HepG2 (cell line): Measurements from ENCODE around the gene GRAMD4. TPM values are rescaled to one million over a fixed set of nuclear protein-coding genes. Genes with fewer than 3 reads are reported as not detected.

Source experiments
- ATAC-seq: fragments of 200-7000 bp; cut with Tn5 transposase; 3 replicates; pipeline ENCODE4 v1.9.1; 2020; ENCODE audit warnings: mild to moderate bottlenecking, moderate library complexity
- BruUV-seq: library from RNA; stranded (reverse); fragments of 400-500 nt; replicated peaks from 2 replicates; lab custom pipeline; 2021; lab: Mats Ljungman, UMichigan
- CTCF ChIA-PET: fragments of 300-600 bp; formaldehyde crosslinking; extraction: SDS; loops from one replicate; lab custom pipeline; 2021; ENCODE audit warnings: low total read pairs, inconsistent platforms, low intra/inter-chr PET ratio; lab: Yijun Ruan, JAX
- POLR2A ChIA-PET: fragments of 350-600 bp; sonication (Branson Sonifier 250); formaldehyde crosslinking; loops from one replicate; lab custom pipeline; 2020; ENCODE audit warnings: antibody characterized with exemption, inconsistent platforms; lab: Yijun Ruan, JAX
- DNase-seq: peaks from one replicate; pipeline ENCODE4 v3.0.0-alpha.2; 2015; ENCODE audit warnings: low spot score
- FAIRE-seq: peaks from 3 replicates; lab custom pipeline; 2011; peaks lifted over from hg19 to GRCh38; lab: Jason Lieb, UNC
- H2AFZ ChIP-seq: one replicate; pipeline ENCODE4 v1.6.1; 2011; ENCODE audit warnings: low read length, inconsistent platforms
- H3K27ac ChIP-seq: fragments of 300-600 bp; 3 replicates; pipeline ENCODE4 v1.8.0; 2011; ENCODE audit warnings: mixed run types, mild to moderate bottlenecking, mixed read lengths, low read length, inconsistent platforms; ENCODE audit not compliant: insufficient read depth; ENCODE audit errors: extremely low read length
- H3K27me3 ChIP-seq, 2 experiments: fragments of 200-600 bp in 1 of 2; 2 replicates in 1 of 2; 3 replicates in 1 of 2; pipeline versions ENCODE4 v1.6.0 to v1.8.0; 2011; ENCODE audit warnings: low read length in 2 of 2, mild to moderate bottlenecking in 2 of 2, moderate library complexity in 2 of 2, inconsistent platforms in 1 of 2; ENCODE audit not compliant: insufficient read depth in 2 of 2, control insufficient read depth in 1 of 2
- H3K36me3 ChIP-seq, 2 experiments: fragments of 200-600 bp in 1 of 2; replicated peaks in 1 of 2; 2 replicates in 1 of 2; 3 replicates in 1 of 2; pipeline versions ENCODE4 v1.5.1 to v1.8.0; 2011; ENCODE audit warnings: low read length in 2 of 2, inconsistent platforms in 1 of 2; ENCODE audit not compliant: insufficient read depth in 2 of 2, control insufficient read depth in 1 of 2
- H3K4me1 ChIP-seq: 2 replicates; pipeline ENCODE4 v1.5.1; 2012; ENCODE audit warnings: low read length, inconsistent platforms; ENCODE audit not compliant: insufficient read depth
- H3K4me2 ChIP-seq: 2 replicates; pipeline ENCODE4 v1.6.0; 2011; ENCODE audit warnings: low read depth, low read length, inconsistent platforms
- H3K4me3 ChIP-seq, 3 experiments: fragments of 200-600 bp in 1 of 3; sonication (generic), shearing (Covaris generic) in 1 of 3; replicated peaks in 1 of 3; 2 replicates each; pipeline ENCODE4 v1.5.1; 2011 to 2016; ENCODE audit warnings: low read length in 3 of 3, inconsistent platforms in 2 of 3, low read depth in 2 of 3, mild to moderate bottlenecking in 2 of 3, control low read depth in 1 of 3, mixed read lengths in 1 of 3; ENCODE audit not compliant: insufficient read depth in 1 of 3
- H3K79me2 ChIP-seq: one replicate; pipeline ENCODE4 v1.6.1; 2011; ENCODE audit warnings: low read length, inconsistent platforms; ENCODE audit not compliant: insufficient read depth
- H3K9ac ChIP-seq: 2 replicates; pipeline ENCODE4 v1.6.0; 2011; ENCODE audit warnings: mild to moderate bottlenecking, low read depth, low read length, inconsistent platforms; ENCODE audit not compliant: insufficient read depth
- H3K9me3 ChIP-seq: 2 replicates; pipeline ENCODE4 v1.5.1; 2012; ENCODE audit warnings: mild to moderate bottlenecking, low read length
- H4K20me1 ChIP-seq: 2 replicates; pipeline ENCODE4 v1.6.0; 2011; ENCODE audit warnings: inconsistent platforms, mild to moderate bottlenecking, low read length, moderate library complexity; ENCODE audit not compliant: insufficient read depth
- HDAC1 ChIP-seq: sonication (generic); formaldehyde crosslinking; IDR thresholded peaks from 2 replicates; pipeline ENCODE4 v1.5.1; 2020; ENCODE audit warnings: mild to moderate bottlenecking, missing genetic modification reagents
- JDP2 ChIP-seq: sonication (generic); formaldehyde crosslinking; IDR thresholded peaks from 2 replicates; pipeline ENCODE4 v1.8.1; 2022; ENCODE audit warnings: missing genetic modification reagents, borderline replicate concordance
- MAF1 ChIP-seq: sonication (generic); formaldehyde crosslinking; IDR thresholded peaks from 2 replicates; pipeline ENCODE4 v1.5.0; 2020; ENCODE audit warnings: missing genetic modification reagents, borderline replicate concordance
- MBNL3 ChIP-seq: fragments of 250-450 bp; sonication (Bioruptor Pico); conservative IDR thresholded peaks from 2 replicates; pipeline ENCODE4 v1.8.0; 2022; ENCODE audit warnings: mild to moderate bottlenecking, inconsistent platforms
- NCOA2 ChIP-seq: sonication (generic); formaldehyde crosslinking; IDR thresholded peaks from 2 replicates; pipeline ENCODE4 v1.8.0; 2022; ENCODE audit warnings: inconsistent platforms
- RARA ChIP-seq: IDR thresholded peaks from 2 replicates; pipeline ENCODE4 v1.6.1; 2016; ENCODE audit warnings: missing genetic modification reagents, missing compliant biosample characterization
- RORA ChIP-seq: sonication (generic); formaldehyde crosslinking; IDR thresholded peaks from 2 replicates; pipeline ENCODE4 v1.5.0; 2020; ENCODE audit warnings: mild to moderate bottlenecking, missing genetic modification reagents, moderate library complexity
- SMAD1 ChIP-seq: sonication (generic); formaldehyde crosslinking; IDR thresholded peaks from 2 replicates; pipeline ENCODE4 v1.4.0; 2020; ENCODE audit warnings: missing genetic modification reagents, low read depth, mild to moderate bottlenecking, borderline replicate concordance
- U2AF1 ChIP-seq: fragments of 200-400 bp; formaldehyde crosslinking; optimal IDR thresholded peaks from 2 replicates; pipeline ENCODE3; 2017; ENCODE audit warnings: mild to moderate bottlenecking, low read depth, low read length
- ZNF430 ChIP-seq: sonication (generic); formaldehyde crosslinking; IDR thresholded peaks from 2 replicates; pipeline ENCODE4 v1.9.0; 2021; ENCODE audit warnings: mild to moderate bottlenecking, missing genetic modification reagents
- ZNF546 ChIP-seq: sonication (generic); formaldehyde crosslinking; conservative IDR thresholded peaks from 2 replicates; pipeline ENCODE4 v1.8.1; 2023; ENCODE audit warnings: mild to moderate bottlenecking, missing genetic modification reagents
- ZNF75D ChIP-seq: sonication (generic); formaldehyde crosslinking; IDR thresholded peaks from 2 replicates; pipeline ENCODE4 v1.8.1; 2023; ENCODE audit warnings: missing genetic modification reagents, mild to moderate bottlenecking, borderline replicate concordance
- ZSCAN25 ChIP-seq: sonication (generic); formaldehyde crosslinking; IDR thresholded peaks from 2 replicates; pipeline ENCODE4 v1.8.0; 2022; ENCODE audit warnings: mild to moderate bottlenecking, missing genetic modification reagents
- WGBS: methylation state at CpG from one replicate; pipeline ENCODE4 v1.1.6; 2017; ENCODE audit warnings: low lambda C conversion rate; 5-methylcytosine and 5-hydroxymethylcytosine counted together
- in situ Hi-C: cut with HindIII; loops from 2 replicates; pipeline ENCODE4 v1.10.0; 2017; ENCODE audit warnings: low pct_unique_long_range_greater_than_20kb; ENCODE audit not compliant: extremely low pct_ligation_motif_present
- intact Hi-C: fragments of 100-400 bp; cut with micrococcal nuclease; formaldehyde crosslinking; loops from one replicate; pipeline ENCODE4 v1.10.0; 2022; ENCODE audit not compliant: unreplicated experiment
- polyA plus RNA-seq, 8 experiments: library from polyadenylated mRNA; depleted of rRNA in 3 of 8; stranded (reverse) in 7 of 8; unstranded in 1 of 8; fragments of >200 nt; fragmentation: Illumina TruSeq in 4 of 8; extraction: Trizol in 4 of 8; gene quantifications; 2 replicates each; pipeline versions ENCODE4 v1.2.1 to v1.2.3, GENCODE V29; 2011 to 2016; ENCODE audit warnings: low read depth in 4 of 8, missing spikeins in 1 of 8, mixed read lengths in 1 of 8; ENCODE audit not compliant: insufficient read depth in 1 of 8
- total RNA-seq, 5 experiments: library from RNA; depleted of rRNA; stranded (reverse); fragments of >200 nt; fragmentation: Illumina TruSeq; extraction: Trizol; gene quantifications; 2 replicates each; pipeline ENCODE4 v1.2.3, GENCODE V29; 2016; ENCODE audit warnings: low read depth in 1 of 5
- TF ChIP-seq, protein P1 (sequence below): sonication (generic); formaldehyde crosslinking; IDR thresholded peaks from 2 replicates; pipeline ENCODE4 v1.9.0; 2022; ENCODE audit warnings: missing genetic modification reagents, mild to moderate bottlenecking, borderline replicate concordance
- TF ChIP-seq, protein P2 (sequence below): sonication (generic); formaldehyde crosslinking; IDR thresholded peaks from 2 replicates; pipeline ENCODE4 v1.8.0; 2022; ENCODE audit warnings: missing genetic modification reagents, mild to moderate bottlenecking, moderate library complexity, borderline replicate concordance

The GRAMD4 gene
- total and polyA plus RNA-seq, 2 of the 13 experiments (the other 11 are each of a cell fraction or from before 2014, with no cell fraction given) = 15.2 to 15.7 TPM

DNA sequence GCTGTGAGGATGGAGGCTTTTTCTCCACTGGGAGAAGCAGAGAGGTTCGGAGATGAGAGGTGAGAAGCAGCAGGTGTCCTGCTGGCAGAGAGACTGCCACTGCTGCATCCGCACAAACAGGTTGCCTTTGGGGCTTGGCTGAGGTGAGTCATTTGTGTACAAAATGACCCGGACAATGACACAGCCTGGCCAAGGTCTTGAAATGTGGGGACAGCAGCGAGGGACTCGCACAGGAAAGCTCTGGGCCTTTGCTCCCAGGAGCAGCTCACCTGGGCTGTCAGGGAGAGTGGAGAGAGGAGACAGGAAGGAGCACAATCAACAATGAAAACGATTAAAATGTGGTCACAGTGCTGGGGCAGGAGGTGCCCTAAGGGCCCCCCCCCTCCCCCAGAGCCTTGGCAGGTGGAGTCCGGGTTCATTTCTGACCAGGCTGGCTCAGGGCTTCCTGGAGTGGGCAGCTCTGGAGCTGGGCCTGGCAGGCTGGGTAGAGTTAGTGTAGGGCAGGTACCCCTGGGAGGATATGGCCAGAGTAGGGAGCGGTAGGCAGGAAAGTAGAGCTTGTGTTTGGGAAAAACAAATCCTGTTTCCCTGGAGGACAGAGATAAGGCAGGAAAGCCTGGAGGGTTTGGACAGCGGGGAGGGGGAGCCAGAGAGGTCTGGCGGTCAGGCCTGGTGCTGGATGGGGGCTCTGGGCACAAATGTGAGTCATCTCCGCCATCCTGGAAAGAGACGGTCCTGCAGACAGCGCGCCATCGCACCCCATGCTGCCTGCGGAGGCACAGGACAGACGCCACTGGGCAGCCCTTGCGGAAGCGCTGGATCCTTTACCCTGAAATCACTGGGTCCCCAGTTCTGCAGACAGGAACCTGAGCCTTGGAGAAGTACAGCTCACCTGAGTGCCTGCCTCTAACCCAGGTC lies 44.9 kb upstream of the GRAMD4 start (continued):
- TF ChIP-seq ZNF546 (CRISPR knock-in tag) = no peak

DNA sequence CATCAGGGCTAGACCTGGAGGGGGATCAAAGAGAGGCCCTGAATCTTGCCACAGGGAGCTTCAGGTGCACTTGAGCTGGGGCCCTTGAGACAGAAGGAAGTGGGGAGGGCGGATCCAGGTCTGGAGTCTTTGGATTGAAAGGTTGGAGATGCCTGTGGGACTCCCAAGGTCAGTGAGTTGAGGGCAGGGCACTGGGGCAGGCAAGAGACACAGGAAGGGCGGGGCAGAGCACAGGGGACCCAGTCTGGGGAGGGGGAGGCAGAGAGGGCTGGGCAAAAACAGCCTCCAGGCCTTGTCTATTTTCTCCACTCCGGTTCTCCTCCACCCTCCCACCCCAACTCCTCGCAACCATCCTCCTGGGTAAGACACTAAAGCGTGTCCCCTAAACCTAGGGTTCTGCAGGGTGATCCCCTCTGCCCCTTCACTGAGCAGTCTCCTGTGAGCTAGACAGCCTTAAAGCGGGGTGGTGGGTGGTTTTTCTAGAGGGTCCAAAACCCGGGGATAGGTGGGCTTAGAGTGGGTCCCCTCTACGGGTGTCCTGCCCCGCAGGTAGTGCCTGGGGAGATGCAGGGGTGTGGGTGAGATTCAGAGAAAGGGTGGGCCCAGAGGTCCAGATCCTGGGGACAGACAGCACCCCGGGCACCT lies 44.2 kb upstream of the GRAMD4 start:
- no peaks in the 10 kb centered on the region for H3K36me3 ChIP-seq
- no TSS peak for BruUV-seq
- peaks cover 15% of the 10 kb centered on the region for H3K79me2 ChIP-seq
- H3K9ac ChIP-seq = peak overlapping the region; percentile 62; the same call in 1 of the 2 replicates
- intact Hi-C loops (loop anchor here (5.0 to 10.0 kb wide), 2 partner anchors 76 to 159 kb away; partner anchors contain the start of gene CERK), in situ Hi-C loops (no loop called here)
- peak; percentile 2; the same call in 1 of the 3 replicates for ATAC-seq
- H3K27ac ChIP-seq = peak overlapping the region; percentile 76
- DNase-seq = no peak
- FAIRE-seq = no peak
- H3K4me3 ChIP-seq = peak overlapping the region; percentile 36 to 69 (median 47)
- ChIA-PET CTCF (no interaction called here), POLR2A (interaction anchor here (1.0 to 1.7 kb wide), 4 partner anchors 12 to 198 kb away, joined by 3 to 21 read pairs (median 6); no protein-coding TSS in a partner anchor)
- peaks cover 8% of the 10 kb centered on the region; the same call in 1 of the 2 replicates for H3K9me3 ChIP-seq
- H3K4me1 ChIP-seq = peaks cover 68% of the 10 kb centered on the region
- peaks cover under 1% of the 10 kb centered on the region for H4K20me1 ChIP-seq
- 32% methylated on average over 5 of the region's 10 CpGs for WGBS
- no peak overlapping the region for H2AFZ ChIP-seq
- H3K27me3 ChIP-seq = peaks cover 0 to 11% of the 10 kb centered on the region in 2 experiments; a peak in 2 of 5 replicates
- peak overlapping the region; percentile 88 for H3K4me2 ChIP-seq
- TF ChIP-seq NCOA2 (CRISPR knock-in tag) (0 out of 2 replicates have a peak, but pooled peaks have one; percentile 8), SMAD1 (CRISPR knock-in tag) (0 out of 2 replicates have a peak, but pooled peaks have one; percentile 50), MAF1 (CRISPR knock-in tag) (no peak), ZNF430 (CRISPR knock-in tag) (0 out of 2 replicates have a peak, but pooled peaks have one; percentile 39), U2AF1 (peak; percentile 42), ZNF75D (CRISPR knock-in tag) (no peak), RARA (CRISPR knock-in tag) (0 out of 2 replicates have a peak, but pooled peaks have one; percentile 12), RORA (CRISPR knock-in tag) (no peak), JDP2 (CRISPR knock-in tag) (no peak), ZSCAN25 (CRISPR knock-in tag) (peak; percentile 24; the same call in 1 of the 2 replicates), HDAC1 (CRISPR knock-in tag) (0 out of 2 replicates have a peak, but pooled peaks have one; percentile 28), MBNL3 (CRISPR knock-in tag) (no peak)
- TF ChIP-seq, protein P1, sequence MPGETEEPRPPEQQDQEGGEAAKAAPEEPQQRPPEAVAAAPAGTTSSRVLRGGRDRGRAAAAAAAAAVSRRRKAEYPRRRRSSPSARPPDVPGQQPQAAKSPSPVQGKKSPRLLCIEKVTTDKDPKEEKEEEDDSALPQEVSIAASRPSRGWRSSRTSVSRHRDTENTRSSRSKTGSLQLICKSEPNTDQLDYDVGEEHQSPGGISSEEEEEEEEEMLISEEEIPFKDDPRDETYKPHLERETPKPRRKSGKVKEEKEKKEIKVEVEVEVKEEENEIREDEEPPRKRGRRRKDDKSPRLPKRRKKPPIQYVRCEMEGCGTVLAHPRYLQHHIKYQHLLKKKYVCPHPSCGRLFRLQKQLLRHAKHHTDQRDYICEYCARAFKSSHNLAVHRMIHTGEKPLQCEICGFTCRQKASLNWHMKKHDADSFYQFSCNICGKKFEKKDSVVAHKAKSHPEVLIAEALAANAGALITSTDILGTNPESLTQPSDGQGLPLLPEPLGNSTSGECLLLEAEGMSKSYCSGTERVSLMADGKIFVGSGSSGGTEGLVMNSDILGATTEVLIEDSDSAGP (CRISPR knock-in tag) = peak; percentile 40; the same call in 1 of the 2 replicates
- TF ChIP-seq, protein P2, sequence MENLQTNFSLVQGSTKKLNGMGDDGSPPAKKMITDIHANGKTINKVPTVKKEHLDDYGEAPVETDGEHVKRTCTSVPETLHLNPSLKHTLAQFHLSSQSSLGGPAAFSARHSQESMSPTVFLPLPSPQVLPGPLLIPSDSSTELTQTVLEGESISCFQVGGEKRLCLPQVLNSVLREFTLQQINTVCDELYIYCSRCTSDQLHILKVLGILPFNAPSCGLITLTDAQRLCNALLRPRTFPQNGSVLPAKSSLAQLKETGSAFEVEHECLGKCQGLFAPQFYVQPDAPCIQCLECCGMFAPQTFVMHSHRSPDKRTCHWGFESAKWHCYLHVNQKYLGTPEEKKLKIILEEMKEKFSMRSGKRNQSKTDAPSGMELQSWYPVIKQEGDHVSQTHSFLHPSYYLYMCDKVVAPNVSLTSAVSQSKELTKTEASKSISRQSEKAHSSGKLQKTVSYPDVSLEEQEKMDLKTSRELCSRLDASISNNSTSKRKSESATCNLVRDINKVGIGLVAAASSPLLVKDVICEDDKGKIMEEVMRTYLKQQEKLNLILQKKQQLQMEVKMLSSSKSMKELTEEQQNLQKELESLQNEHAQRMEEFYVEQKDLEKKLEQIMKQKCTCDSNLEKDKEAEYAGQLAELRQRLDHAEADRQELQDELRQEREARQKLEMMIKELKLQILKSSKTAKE (CRISPR knock-in tag) = peak; percentile 15; the same call in 1 of the 2 replicates
